Stimulated activated CD4-positive, alpha-beta T cell treated with anti-CD3 and anti-CD28 coated beads, TNF-alpha, amount 100 ng/mL, for 48 hours (primary cell): ENCODE results near the gene STN1.

Experiments used
- DNase-seq, 3 donors: peaks; one replicate each; pipeline ENCODE4 v3.0.0-alpha.2; 2020; ENCODE audit warnings: low read depth in 3 of 3

STN1 gene

GRCh38 chr10:103929381-103929921 lies 11.5 kb upstream of the STN1 start:
- DNase-seq: no peak

- no peak for DNase-seq
Measured at GRCh38 chr10:103928784-103929183, 10.8 kb upstream of the STN1 start.

- DNase-seq: no peak
Measured at GRCh38 chr10:103926722-103927319, 8.8 kb upstream of the STN1 start.

GRCh38 chr10:103925591-103925990 lies 7.6 kb upstream of the STN1 start:
- DNase-seq: no peak

- no peak for DNase-seq
Measured at GRCh38 chr10:103923502-103923901, 5.5 kb upstream of the STN1 start.

- DNase-seq: no peak
Measured at GRCh38 chr10:103922659-103923058, 4.7 kb upstream of the STN1 start.

- peak in 1 of 3 donors; percentile 21 for DNase-seq
Measured at GRCh38 chr10:103921750-103922195, 3.8 kb upstream of the STN1 start.

GRCh38 chr10:103921248-103921647 lies 3.3 kb upstream of the STN1 start:
- DNase-seq: no peak

- no peak for DNase-seq
Measured at GRCh38 chr10:103919648-103920025, 1.7 kb upstream of the STN1 start.

GRCh38 chr10:103917302-103918052 lies 507 bp downstream of the STN1 start:
- peak in 1 of 3 donors; percentile 15 for DNase-seq

- no peak for DNase-seq
Measured at GRCh38 chr10:103916876-103917275, 1.1 kb downstream of the STN1 start.

- no peak for DNase-seq
Measured at GRCh38 chr10:103916254-103916653, 1.7 kb downstream of the STN1 start.

- no peak for DNase-seq
Measured at GRCh38 chr10:103915796-103916195, 2.2 kb downstream of the STN1 start.

- no peak for DNase-seq
Measured at GRCh38 chr10:103912759-103913158, 5.2 kb downstream of the STN1 start.

- no peak for DNase-seq
Measured at GRCh38 chr10:103911021-103911459, 6.9 kb downstream of the STN1 start.

GRCh38 chr10:103910442-103911012 lies 7.5 kb downstream of the STN1 start:
- no peak for DNase-seq

- no peak for DNase-seq
Measured at GRCh38 chr10:103905441-103905840, 12.5 kb downstream of the STN1 start.

GRCh38 chr10:103901299-103901698 lies 16.7 kb downstream of the STN1 start:
- no peak for DNase-seq

- no peak for DNase-seq
Measured at GRCh38 chr10:103899312-103899711, 18.7 kb downstream of the STN1 start.

- DNase-seq: no peak
Measured at GRCh38 chr10:103897241-103897774, 20.7 kb downstream of the STN1 start.

- DNase-seq: no peak
Measured at GRCh38 chr10:103896225-103896624, 21.8 kb downstream of the STN1 start.

- no peak for DNase-seq
Measured at GRCh38 chr10:103895411-103896186, 22.4 kb downstream of the STN1 start.
